Measurements from ENCODE around the gene CCDC179. TPM values are rescaled to one million over a fixed set of nuclear protein-coding genes. Genes with fewer than 3 reads are reported as not detected.

The CCDC179 gene
- total RNA-seq, 1 donor from 2014 or later: not detected

GRCh38 chr11:22822203-22822602 is 38.1 kb downstream of the CCDC179 start:
- TF ChIP-seq POLR2A (IDR thresholded peaks at IDR 0.05) (no peak), POLR2AphosphoS5 (IDR thresholded peaks at IDR 0.05; ENCODE audit: insufficient read depth in 1 of 2, low read depth in 1 of 2) (no peak), CTCF (IDR thresholded peaks at IDR 0.05) (no peak)
- intact Hi-C loops (cut with DNase I): no loop called here
- no peaks in the 10 kb centered on the region for H3K9me3 ChIP-seq
- H3K4me1 ChIP-seq: no peaks in the 10 kb centered on the region
- no peaks in the 10 kb centered on the region for H3K27me3 ChIP-seq
- no peak overlapping the region for H3K4me3 ChIP-seq
- H3K36me3 ChIP-seq: no peaks in the 10 kb centered on the region
- no peak overlapping the region for H3K27ac ChIP-seq
- DNase-seq (ENCODE audit: extremely low spot score in 2 of 2): no peak

- Histone ChIP-seq H3K27me3 (no peaks in the 10 kb centered on the region), H3K4me3 (no peak overlapping the region), H3K9me3 (no peaks in the 10 kb centered on the region), H3K36me3 (no peaks in the 10 kb centered on the region), H3K27ac (no peak overlapping the region), H3K4me1 (no peaks in the 10 kb centered on the region)
- intact Hi-C loops (cut with DNase I): no loop called here
- TF ChIP-seq CTCF (IDR thresholded peaks at IDR 0.05) (no peak), POLR2AphosphoS5 (IDR thresholded peaks at IDR 0.05; ENCODE audit: insufficient read depth in 1 of 2, low read depth in 1 of 2) (no peak), POLR2A (IDR thresholded peaks at IDR 0.05) (no peak)
- no peak for DNase-seq (ENCODE audit: extremely low spot score in 2 of 2)
Measured at GRCh38 chr11:22809893-22810292, 50.4 kb downstream of the CCDC179 start.

- Histone ChIP-seq H3K4me3 (no peak overlapping the region), H3K27me3 (no peaks in the 10 kb centered on the region), H3K4me1 (no peaks in the 10 kb centered on the region), H3K27ac (no peak overlapping the region), H3K36me3 (no peaks in the 10 kb centered on the region), H3K9me3 (no peaks in the 10 kb centered on the region)
- no peak for DNase-seq (ENCODE audit: extremely low spot score in 2 of 2)
- TF ChIP-seq POLR2AphosphoS5 (IDR thresholded peaks at IDR 0.05; ENCODE audit: insufficient read depth in 1 of 2, low read depth in 1 of 2) (no peak), CTCF (IDR thresholded peaks at IDR 0.05) (no peak), POLR2A (IDR thresholded peaks at IDR 0.05) (no peak)
- intact Hi-C loops (cut with DNase I): no loop called here
Measured at GRCh38 chr11:22808571-22809197, 51.6 kb downstream of the CCDC179 start.

GRCh38 chr11:22807855-22808570 is 52.3 kb downstream of the CCDC179 start:
- Histone ChIP-seq H3K27me3 (no peaks in the 10 kb centered on the region), H3K4me1 (no peaks in the 10 kb centered on the region), H3K9me3 (no peaks in the 10 kb centered on the region), H3K27ac (no peak overlapping the region), H3K36me3 (no peaks in the 10 kb centered on the region), H3K4me3 (no peak overlapping the region)
- TF ChIP-seq CTCF (IDR thresholded peaks at IDR 0.05) (no peak), POLR2AphosphoS5 (IDR thresholded peaks at IDR 0.05; ENCODE audit: insufficient read depth in 1 of 2, low read depth in 1 of 2) (no peak), POLR2A (IDR thresholded peaks at IDR 0.05) (no peak)
- no peak for DNase-seq (ENCODE audit: extremely low spot score in 2 of 2)
- intact Hi-C loops (cut with DNase I): no loop called here

GRCh38 chr11:22807391-22807790 is 52.9 kb downstream of the CCDC179 start:
- Histone ChIP-seq H3K36me3 (no peaks in the 10 kb centered on the region), H3K4me3 (no peak overlapping the region), H3K9me3 (no peaks in the 10 kb centered on the region), H3K27me3 (no peaks in the 10 kb centered on the region), H3K27ac (no peak overlapping the region), H3K4me1 (no peaks in the 10 kb centered on the region)
- TF ChIP-seq POLR2AphosphoS5 (IDR thresholded peaks at IDR 0.05; ENCODE audit: insufficient read depth in 1 of 2, low read depth in 1 of 2) (no peak), CTCF (IDR thresholded peaks at IDR 0.05) (no peak), POLR2A (IDR thresholded peaks at IDR 0.05) (no peak)
- intact Hi-C loops (cut with DNase I): no loop called here
- no peak for DNase-seq (ENCODE audit: extremely low spot score in 2 of 2)

All from vagina (tissue), 2 donors.